Smooth muscle cell (in vitro differentiated cells): ENCODE data around the gene PIK3R5. TPM values are rescaled to one million over a fixed set of nuclear protein-coding genes. Genes with fewer than 3 reads are reported as not detected.

Experiments used
- DNase-seq: peaks from one replicate; lab custom pipeline; 2025; ENCODE audit not compliant: unreplicated experiment; lab: John Stamatoyannopoulos, UW
- H2AFZ ChIP-seq: fragments of 200-600 bp; sonication (generic); 2 replicates; pipeline ENCODE4 v1.6.0; 2016; ENCODE audit warnings: antibody characterized with exemption, low read depth, mild to moderate bottlenecking
- H3F3A ChIP-seq: fragments of 200-600 bp; sonication (generic); 2 replicates; pipeline ENCODE4 v1.6.0; 2017; ENCODE audit warnings: antibody characterized with exemption, low read depth
- H3K27ac ChIP-seq: fragments of 200-600 bp; sonication (generic); 2 replicates; pipeline ENCODE4 v1.5.1; 2016; ENCODE audit warnings: low read depth, mild to moderate bottlenecking
- H3K27me3 ChIP-seq: fragments of 200-600 bp; sonication (generic); 2 replicates; pipeline ENCODE4 v1.6.1; 2016; ENCODE audit warnings: low read depth, mild to moderate bottlenecking
- H3K36me3 ChIP-seq: fragments of 200-600 bp; sonication (generic); 2 replicates; pipeline ENCODE4 v1.5.1; 2016; ENCODE audit warnings: low read depth
- H3K4me1 ChIP-seq: fragments of 200-600 bp; sonication (generic); 2 replicates; pipeline ENCODE4 v1.5.1; 2016; ENCODE audit warnings: low read depth
- H3K4me2 ChIP-seq: fragments of 200-600 bp; sonication (generic); 2 replicates; pipeline ENCODE4 v1.6.0; 2016; ENCODE audit warnings: mild to moderate bottlenecking
- H3K4me3 ChIP-seq: fragments of 200-600 bp; sonication (generic); 2 replicates; pipeline ENCODE4 v1.5.1; 2016; ENCODE audit warnings: mild to moderate bottlenecking
- H3K79me2 ChIP-seq: fragments of 200-600 bp; sonication (generic); 2 replicates; pipeline ENCODE4 v1.6.0; 2016; ENCODE audit warnings: low read depth, mild to moderate bottlenecking
- H3K9ac ChIP-seq: fragments of 200-600 bp; sonication (generic); 2 replicates; pipeline ENCODE4 v1.6.0; 2016; ENCODE audit warnings: low read depth
- H3K9me3 ChIP-seq: fragments of 200-600 bp; sonication (generic); replicated peaks from 2 replicates; pipeline ENCODE4 v1.5.1; 2016; ENCODE audit warnings: low read depth
- H4K20me1 ChIP-seq: fragments of 200-600 bp; sonication (generic); 2 replicates; pipeline ENCODE4 v1.6.0; 2016; ENCODE audit warnings: low read depth
- WGBS: methylation state at CpG from one replicate; pipeline ENCODE4 v1.1.7; 2016; ENCODE audit warnings: low lambda C conversion rate; 5-methylcytosine and 5-hydroxymethylcytosine counted together
- polyA plus RNA-seq: library from polyadenylated mRNA; unstranded; fragments of >200 nt; fragmentation: Nextera tagmentation; extraction: Ambion mirVana; gene quantifications from 2 replicates; pipeline ENCODE4 v1.2.1, GENCODE V29; 2016
- total RNA-seq: library from RNA; depleted of rRNA; stranded (reverse); fragments of >200 nt; gene quantifications from 2 replicates; pipeline ENCODE4 v1.2.3, GENCODE V29; 2014
- TF ChIP-seq, protein P1 (sequence below): fragments of 200-600 bp; sonication (generic); IDR thresholded peaks from 2 replicates; pipeline ENCODE4 v1.5.1; 2017; ENCODE audit warnings: borderline replicate concordance, mild to moderate bottlenecking, antibody characterized with exemption; ENCODE audit not compliant: insufficient read depth, poor library complexity, severe bottlenecking

The PIK3R5 gene
- total and polyA plus RNA-seq, 2 experiments from 2014 or later: not detected

DNA sequence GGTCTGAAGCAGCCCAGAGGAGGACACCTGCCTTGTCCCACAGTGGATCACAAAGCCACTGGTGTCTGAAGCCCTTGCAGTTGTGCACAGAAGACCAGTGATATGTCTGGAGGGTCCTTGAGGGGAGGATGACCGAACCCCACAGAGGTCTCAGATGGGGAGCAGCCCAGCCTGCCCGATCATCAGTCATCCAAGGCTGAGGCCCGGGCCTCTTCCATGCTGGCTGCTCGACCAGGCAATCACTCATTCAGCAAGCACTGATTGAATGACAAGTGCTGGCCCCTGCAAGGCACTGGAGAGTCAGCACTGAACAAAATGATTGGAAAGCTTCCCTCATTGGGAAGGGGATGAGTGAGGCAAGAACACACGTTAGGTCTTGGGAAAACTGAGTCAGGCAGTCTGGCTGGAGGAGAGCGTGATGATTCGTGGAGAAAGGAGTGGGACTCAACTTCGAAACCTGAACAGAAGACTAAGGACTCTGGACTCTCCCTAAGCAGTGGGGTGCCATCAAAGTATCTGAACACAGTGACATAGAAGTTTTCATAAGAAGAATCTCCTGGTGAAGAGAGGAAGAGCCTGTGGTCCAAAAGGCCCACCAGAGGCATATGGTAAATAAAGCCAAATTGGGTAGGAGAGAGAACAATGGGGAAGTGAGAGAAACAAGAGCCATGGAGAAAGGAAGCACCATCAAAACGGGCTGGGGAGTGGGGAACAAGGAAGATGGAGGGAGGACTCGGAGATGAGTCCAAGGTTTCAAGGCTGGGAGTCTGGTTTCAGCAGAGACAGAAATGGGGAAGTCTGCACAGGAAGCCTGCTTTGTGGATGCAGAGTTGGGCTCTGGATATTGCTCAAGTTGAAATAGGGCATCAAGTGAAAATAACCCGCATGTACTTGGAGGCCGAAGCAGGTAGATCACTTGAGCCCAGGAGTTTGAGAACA is 10.2 kb downstream of the PIK3R5 start:
- 87% methylated on average over 12 of the region's 12 CpGs for WGBS
- TF ChIP-seq, protein P1, sequence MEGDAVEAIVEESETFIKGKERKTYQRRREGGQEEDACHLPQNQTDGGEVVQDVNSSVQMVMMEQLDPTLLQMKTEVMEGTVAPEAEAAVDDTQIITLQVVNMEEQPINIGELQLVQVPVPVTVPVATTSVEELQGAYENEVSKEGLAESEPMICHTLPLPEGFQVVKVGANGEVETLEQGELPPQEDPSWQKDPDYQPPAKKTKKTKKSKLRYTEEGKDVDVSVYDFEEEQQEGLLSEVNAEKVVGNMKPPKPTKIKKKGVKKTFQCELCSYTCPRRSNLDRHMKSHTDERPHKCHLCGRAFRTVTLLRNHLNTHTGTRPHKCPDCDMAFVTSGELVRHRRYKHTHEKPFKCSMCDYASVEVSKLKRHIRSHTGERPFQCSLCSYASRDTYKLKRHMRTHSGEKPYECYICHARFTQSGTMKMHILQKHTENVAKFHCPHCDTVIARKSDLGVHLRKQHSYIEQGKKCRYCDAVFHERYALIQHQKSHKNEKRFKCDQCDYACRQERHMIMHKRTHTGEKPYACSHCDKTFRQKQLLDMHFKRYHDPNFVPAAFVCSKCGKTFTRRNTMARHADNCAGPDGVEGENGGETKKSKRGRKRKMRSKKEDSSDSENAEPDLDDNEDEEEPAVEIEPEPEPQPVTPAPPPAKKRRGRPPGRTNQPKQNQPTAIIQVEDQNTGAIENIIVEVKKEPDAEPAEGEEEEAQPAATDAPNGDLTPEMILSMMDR: no peak
- no peaks in the 10 kb centered on the region for H3K9me3 ChIP-seq
- no peaks in the 10 kb centered on the region for H3F3A ChIP-seq
- peaks cover 13% of the 10 kb centered on the region for H3K27me3 ChIP-seq
- H3K9ac ChIP-seq: no peak overlapping the region
- no peaks in the 10 kb centered on the region for H3K36me3 ChIP-seq
- H3K4me3 ChIP-seq: no peak overlapping the region
- no peaks in the 10 kb centered on the region for H4K20me1 ChIP-seq
- DNase-seq: no peak
- no peaks in the 10 kb centered on the region for H3K79me2 ChIP-seq
- H2AFZ ChIP-seq: no peak overlapping the region
- H3K4me2 ChIP-seq: no peak overlapping the region
- H3K27ac ChIP-seq: no peak overlapping the region
- H3K4me1 ChIP-seq: no peaks in the 10 kb centered on the region

DNA sequence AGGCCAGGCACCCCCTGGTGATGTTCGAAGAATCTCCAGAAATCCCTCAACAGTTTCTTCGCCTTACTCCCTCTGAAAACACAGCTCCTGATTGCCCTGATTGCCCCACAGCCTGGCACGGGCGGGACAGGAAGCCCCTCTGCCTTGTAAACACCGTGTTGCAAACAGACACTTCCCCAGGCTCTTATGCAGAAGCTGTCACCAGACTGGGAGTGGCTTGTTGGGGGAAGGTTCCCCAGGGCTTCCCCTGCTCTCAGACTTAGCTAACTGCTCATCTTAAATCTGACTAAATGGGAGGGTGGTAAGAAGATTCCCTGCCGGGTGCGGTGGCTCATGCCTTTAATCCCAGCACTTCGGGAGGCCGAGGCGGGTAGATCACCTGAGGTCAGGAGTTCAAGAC is 11.2 kb downstream of the PIK3R5 start:
- Histone ChIP-seq H3K27ac (no peak overlapping the region), H3K4me3 (no peak overlapping the region), H3K9ac (no peak overlapping the region), H3K4me1 (no peaks in the 10 kb centered on the region), H3K9me3 (no peaks in the 10 kb centered on the region), H2AFZ (no peak overlapping the region), H3K27me3 (peaks cover 8% of the 10 kb centered on the region), H3F3A (no peaks in the 10 kb centered on the region), H4K20me1 (no peaks in the 10 kb centered on the region), H3K4me2 (no peak overlapping the region), H3K36me3 (no peaks in the 10 kb centered on the region), H3K79me2 (no peaks in the 10 kb centered on the region)
- TF ChIP-seq, protein P1: no peak
- 48% methylated on average over 10 of the region's 10 CpGs for WGBS
- no peak for DNase-seq

DNA sequence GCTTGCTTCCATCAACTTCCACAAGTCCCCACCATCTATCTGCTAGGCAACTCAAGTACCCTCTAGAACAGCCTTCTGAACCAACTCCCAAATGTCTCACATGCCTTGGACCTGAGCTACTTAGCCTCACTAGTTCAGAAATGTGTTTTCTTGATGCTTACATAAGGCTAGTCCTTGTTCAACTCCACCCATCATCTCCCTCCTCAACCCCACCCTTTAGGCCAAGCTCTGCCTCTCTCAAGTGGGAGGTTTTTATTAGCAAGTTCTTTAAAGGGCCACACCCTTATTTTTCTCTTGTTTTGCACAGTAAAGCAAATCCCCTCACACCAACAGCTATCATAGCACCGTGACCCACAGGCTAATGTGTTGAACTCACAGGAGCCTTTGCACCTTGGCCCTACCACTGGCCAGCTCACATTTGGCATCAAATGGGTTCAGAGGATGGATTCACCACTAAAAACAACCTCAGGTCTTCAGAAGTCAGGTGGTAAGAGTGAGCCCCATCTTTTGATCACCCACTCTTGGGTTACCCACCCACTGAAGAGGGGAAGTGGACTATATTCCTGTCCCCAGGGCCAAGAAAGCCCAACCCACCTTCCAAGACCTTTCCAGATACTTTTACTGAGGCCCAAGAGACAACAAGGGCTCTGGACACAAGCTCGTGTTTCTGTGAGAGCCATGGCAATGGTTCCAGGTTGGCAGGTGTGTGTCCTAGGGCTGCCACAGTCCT is 12.2 kb downstream of the PIK3R5 start:
- Histone ChIP-seq H3K79me2 (no peaks in the 10 kb centered on the region), H3K9ac (no peak overlapping the region), H3K27me3 (peaks cover 8% of the 10 kb centered on the region), H4K20me1 (no peaks in the 10 kb centered on the region), H3K27ac (no peak overlapping the region), H3K36me3 (no peaks in the 10 kb centered on the region), H2AFZ (no peak overlapping the region), H3K9me3 (no peaks in the 10 kb centered on the region), H3K4me3 (no peak overlapping the region), H3F3A (no peaks in the 10 kb centered on the region), H3K4me2 (no peak overlapping the region), H3K4me1 (no peaks in the 10 kb centered on the region)
- TF ChIP-seq, protein P1: no peak
- WGBS: 95% methylated on average over 2 of the region's 2 CpGs
- DNase-seq: no peak
